Motor neuron (in vitro differentiated cells): ENCODE measurements around the gene DLX4. TPM values are rescaled to one million over a fixed set of nuclear protein-coding genes. Genes with fewer than 3 reads are reported as not detected.

Experiments used
- ATAC-seq, 8 experiments: fragments of 200-7000 bp; cut with Tn5 transposase; replicated peaks in 6 of 8; 2 replicates each; pipeline ENCODE4 v1.8.0; 2021; ENCODE audit warnings: mild to moderate bottlenecking in 8 of 8, moderate library complexity in 8 of 8
- H3K27ac ChIP-seq, 2 donors: fragments of 250-450 bp; sonication (Bioruptor Pico); 2 replicates each; pipeline ENCODE4 v1.9.0; 2021; ENCODE audit warnings: antibody characterized with exemption in 2 of 2, mild to moderate bottlenecking in 2 of 2, moderate library complexity in 1 of 2
- H3K4me1 ChIP-seq, 2 donors: fragments of 250-450 bp; sonication (Bioruptor Pico); replicated peaks in 1 of 2; 2 replicates each; pipeline ENCODE4 v1.6.1; 2021; ENCODE audit warnings: antibody characterized with exemption in 2 of 2, mild to moderate bottlenecking in 2 of 2, moderate library complexity in 1 of 2
- H3K4me3 ChIP-seq, 5 donors: fragments of 250-450 bp; sonication (Bioruptor Pico); 2 replicates each; pipeline ENCODE4 v1.9.0; 2021; ENCODE audit warnings: antibody characterized with exemption in 5 of 5, mild to moderate bottlenecking in 5 of 5, moderate library complexity in 4 of 5
- WGBS, 10 experiments: fragments of 450-650 bp; shearing (Covaris generic); methylation state at CpG; one replicate each; pipeline ENCODE4 v1.0.0; 2022; 5-methylcytosine and 5-hydroxymethylcytosine counted together
- in situ Hi-C, 9 experiments: fragments of 400-800 bp; cut with MboI; loops; one replicate each; pipeline ENCODE4 v1.15.0; 2021; ENCODE audit warnings: low sequenced_read_pairs in 9 of 9, low pct_unique_long_range_greater_than_20kb in 2 of 9; ENCODE audit not compliant: unreplicated experiment in 9 of 9
- total RNA-seq, 8 experiments: library from RNA; unstranded; fragments of 300-600 nt; gene quantifications; 2 replicates each; pipeline versions ENCODE4 v1.2.3 to v1.2.4, GENCODE V29; 2022

Gene DLX4
- total RNA-seq, 8 experiments from 2014 or later = 0.46 to 2.6 (median 1.3) TPM; not detected in 2

GRCh38 chr17:50020841-50021599 lies 52.0 kb downstream of the DLX4 start:
- in situ Hi-C loops = loop anchor here in 3 of 9 experiments (10.0 to 25.0 kb wide), 2 partner anchors 64 to 459 kb away; no protein-coding TSS in a partner anchor
- H3K4me1 ChIP-seq = no peaks in the 10 kb centered on the region
- H3K27ac ChIP-seq = no peak overlapping the region
- ATAC-seq = no peak
- WGBS, 10 experiments = 3 to 100% (median 61%) methylated on average over 1 to 9 of the region's 13 CpGs; no CpG with 5 or more reads in 2 of the 10 experiments
- H3K4me3 ChIP-seq = no peak overlapping the region

GRCh38 chr17:50021681-50022370 lies 52.8 kb downstream of the DLX4 start:
- in situ Hi-C loops = loop anchor here in 3 of 9 experiments (10.0 to 25.0 kb wide), 2 partner anchors 63 to 460 kb away; no protein-coding TSS in a partner anchor
- ATAC-seq = no peak

GRCh38 chr17:50022463-50023130 lies 53.6 kb downstream of the DLX4 start:
- H3K4me1 ChIP-seq = peaks cover 3 to 6% of the 10 kb centered on the region in 2 donors
- ATAC-seq = peak in 2 of 8 experiments; percentile 39 to 42
- WGBS, 10 experiments = 0 to 92% (median 81%) methylated on average over 1 to 4 of the region's 6 CpGs; no CpG with 5 or more reads in 4 of the 10 experiments
- in situ Hi-C loops = loop anchor here in 3 of 9 experiments (10.0 to 25.0 kb wide), 2 partner anchors 62 to 460 kb away; no protein-coding TSS in a partner anchor
- no peak overlapping the region for H3K4me3 ChIP-seq
- H3K27ac ChIP-seq = no peak overlapping the region

More at GRCh38 chr17:50021681-50022370, 52.8 kb downstream of the DLX4 start:
- no peak overlapping the region for H3K4me3 ChIP-seq
- H3K4me1 ChIP-seq = no peaks in the 10 kb centered on the region
- H3K27ac ChIP-seq = no peak overlapping the region
- WGBS, 10 experiments = 60 to 100% (median 76%) methylated on average over 1 to 4 of the region's 6 CpGs; no CpG with 5 or more reads in 4 of the 10 experiments

GRCh38 chr17:50023520-50023919 lies 54.5 kb downstream of the DLX4 start:
- 37 to 78% (median 56%) methylated on average over 2 to 6 of the region's 8 CpGs; no CpG with 5 or more reads in 3 of the 10 experiments for WGBS, 10 experiments
- in situ Hi-C loops = loop anchor here in 3 of 9 experiments (10.0 to 25.0 kb wide), 2 partner anchors 61 to 461 kb away; no protein-coding TSS in a partner anchor
- H3K4me1 ChIP-seq = peaks cover 3 to 8% of the 10 kb centered on the region in 2 donors
- no peak for ATAC-seq
- no peak overlapping the region for H3K27ac ChIP-seq
- H3K4me3 ChIP-seq = no peak overlapping the region

Other genes starting within 250 kb of the DLX4 start
- 10 to 100 TPM in 4 of 8 experiments, 1 to 10 TPM in 4; 2.2 to 17.2 (median 9.9) TPM for gene FAM117A, start 205.1 kb upstream of the DLX4 start, total RNA-seq
- 10 to 100 TPM; 18.2 to 45.5 (median 33.7) TPM for gene KAT7, start 180.5 kb upstream of the DLX4 start, total RNA-seq
- 1 to 10 TPM in 1 of 8 experiments, under 1 TPM in 1, not detected in 6; 0.49 to 1.0 TPM for gene TAC4, start 121.1 kb upstream of the DLX4 start, total RNA-seq
- gene DLX3, start 26.0 kb downstream of the DLX4 start, total RNA-seq = under 1 TPM in 7 of 8 experiments, not detected in 1; 0.07 to 0.52 (median 0.21) TPM
- 10 to 100 TPM in 1 of 8 experiments, 1 to 10 TPM in 7; 2.9 to 72.8 (median 9.1) TPM for gene ITGA3, start 86.9 kb downstream of the DLX4 start, total RNA-seq
- gene PDK2, start 126.2 kb downstream of the DLX4 start, total RNA-seq = 10 to 100 TPM in 4 of 8 experiments, 1 to 10 TPM in 4; 7.1 to 53.4 (median 10.7) TPM
- 10 to 100 TPM in 5 of 8 experiments, 1 to 10 TPM in 3; 2.1 to 19.4 (median 10.8) TPM for gene SAMD14, start 161.0 kb downstream of the DLX4 start, total RNA-seq
- 10 to 100 TPM; 19.7 to 43.3 (median 29.6) TPM for gene PPP1R9B, start 181.5 kb downstream of the DLX4 start, total RNA-seq
- gene SGCA, start 196.8 kb downstream of the DLX4 start, total RNA-seq = 1 to 10 TPM in 3 of 8 experiments, under 1 TPM in 3, not detected in 2; 0.22 to 3.4 (median 1.1) TPM
- gene COL1A1, start 232.4 kb downstream of the DLX4 start, total RNA-seq = 100 to 1,000 TPM in 1 of 8 experiments, 10 to 100 TPM in 2, 1 to 10 TPM in 2, under 1 TPM in 3; 0.54 to 614 (median 7.1) TPM